TTC549 (cell line): ENCODE results near the gene TPCN2.
"Not testable (repeated sequence)": the region's sequence is repeated elsewhere in the genome, so short reads cannot be mapped to it uniquely, and the experiment has no call there.

Source experiments
- FAIRE-seq: peaks from 2 replicates; lab custom pipeline; 2012; peaks lifted over from hg19 to GRCh38; lab: Jason Lieb, UNC

The TPCN2 gene

DNA sequence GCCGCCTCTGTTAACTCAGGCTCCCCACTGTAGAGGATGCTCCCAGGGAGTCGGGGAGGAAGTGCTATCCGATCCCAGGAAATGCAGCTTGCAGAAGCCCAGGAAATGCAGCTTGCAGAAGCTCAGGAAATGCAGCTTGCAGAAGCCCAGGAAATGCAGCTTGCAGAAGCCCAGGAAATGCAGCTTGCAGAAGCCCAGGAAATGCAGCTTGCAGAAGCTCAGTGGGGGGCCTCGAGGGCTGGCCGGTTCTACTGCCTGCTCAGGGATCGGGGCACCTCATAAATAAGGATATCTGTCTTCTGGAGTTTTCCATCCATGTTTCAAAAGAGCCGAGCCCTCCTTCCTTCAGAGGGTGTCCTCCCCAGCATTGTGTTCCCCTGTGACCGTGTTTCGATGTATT, 81.9 kb downstream of the TPCN2 start:
- no peak for FAIRE-seq

DNA sequence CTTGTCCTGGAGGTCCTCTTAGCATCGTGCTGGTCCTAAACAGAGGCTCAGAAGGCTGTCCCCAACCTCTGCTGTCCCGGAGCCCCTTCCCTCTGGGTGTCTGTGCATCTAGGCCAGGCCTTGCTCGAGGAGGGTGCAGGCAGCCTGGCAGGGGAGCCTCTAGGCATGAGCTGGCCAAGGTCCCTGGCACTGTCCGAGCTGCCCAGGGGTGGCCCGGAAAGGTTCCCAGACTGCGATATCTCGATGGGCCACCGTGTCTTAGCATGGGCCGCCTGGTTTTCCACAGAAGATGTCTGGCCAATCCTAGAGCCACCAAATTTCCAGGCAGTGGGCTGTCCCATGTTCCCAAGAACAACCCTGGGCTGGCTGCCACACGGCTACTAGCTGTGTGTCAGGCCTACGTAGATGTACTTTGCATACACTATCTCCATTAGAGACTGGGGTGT, 82.4 kb downstream of the TPCN2 start:
- FAIRE-seq = no peak

DNA sequence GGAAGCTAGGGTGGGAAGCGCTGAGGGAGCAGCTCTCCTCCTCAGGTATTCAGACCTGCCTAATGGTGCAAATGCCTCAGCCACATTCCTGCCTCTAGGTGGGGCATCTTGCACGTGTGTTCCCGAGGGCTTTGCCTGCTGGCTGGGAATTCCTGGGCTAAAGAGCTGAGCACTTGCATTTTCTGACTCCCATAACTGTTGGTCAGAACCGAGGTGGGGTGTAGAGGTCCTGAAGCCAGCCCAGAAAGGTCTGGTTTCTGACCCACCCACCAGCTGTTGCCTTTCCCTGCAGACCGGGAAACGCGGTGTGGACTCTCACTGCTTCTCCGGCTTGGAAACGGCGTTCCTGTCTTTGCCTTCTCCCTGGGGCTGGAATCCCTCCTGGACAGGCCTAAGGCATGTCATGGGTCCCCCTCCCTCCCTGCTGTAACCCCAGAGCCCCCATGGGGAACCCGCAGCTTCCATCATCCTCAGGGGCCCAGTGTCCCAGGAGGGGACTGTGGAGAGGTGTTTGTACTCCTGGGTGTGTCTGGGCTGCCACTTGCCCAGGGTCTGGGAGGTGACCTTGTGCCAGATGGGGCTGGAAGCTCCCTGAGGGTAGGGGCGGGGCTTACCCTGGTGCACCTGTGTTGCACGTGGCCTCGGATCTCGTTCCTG, 83.0 kb downstream of the TPCN2 start:
- no peak for FAIRE-seq

DNA sequence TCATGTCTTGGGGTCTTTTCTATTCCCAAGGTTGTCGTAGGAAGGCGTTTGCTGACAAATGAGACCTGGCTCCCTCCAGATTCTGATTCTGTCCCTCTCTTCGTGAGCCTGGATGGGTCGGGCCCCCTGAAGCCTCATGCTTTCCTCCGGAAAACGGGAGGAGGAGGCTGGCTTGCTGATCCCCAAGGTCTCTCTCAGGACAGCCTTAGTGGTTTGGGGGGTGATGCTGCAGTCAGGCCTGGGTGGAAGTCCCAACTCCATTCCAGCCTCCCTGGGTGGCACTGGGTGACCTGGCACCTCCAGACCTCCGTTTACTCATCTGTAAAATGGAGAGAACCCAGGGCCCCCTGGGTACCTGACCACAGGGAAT, 83.6 kb downstream of the TPCN2 start:
- no peak for FAIRE-seq

DNA sequence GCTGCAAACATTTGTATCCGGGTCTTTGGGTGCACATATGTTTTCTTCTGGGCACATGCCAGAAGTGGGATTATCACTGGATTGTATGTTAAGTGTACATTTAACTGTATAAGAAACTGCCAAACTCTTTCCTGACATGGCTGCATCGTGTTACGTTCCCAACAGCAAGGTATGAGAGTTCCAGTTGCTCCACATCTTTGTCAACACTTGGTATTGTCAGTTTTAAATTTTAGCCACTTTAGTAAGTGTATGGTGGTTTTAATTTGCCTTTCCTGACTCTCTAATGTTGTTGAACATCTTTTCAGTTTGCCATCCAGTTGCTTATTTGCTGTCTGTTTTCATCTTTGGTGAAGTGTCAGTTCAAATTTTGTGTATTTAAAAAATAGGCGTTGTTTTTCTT, 84.5 kb downstream of the TPCN2 start:
- no peak for FAIRE-seq

DNA sequence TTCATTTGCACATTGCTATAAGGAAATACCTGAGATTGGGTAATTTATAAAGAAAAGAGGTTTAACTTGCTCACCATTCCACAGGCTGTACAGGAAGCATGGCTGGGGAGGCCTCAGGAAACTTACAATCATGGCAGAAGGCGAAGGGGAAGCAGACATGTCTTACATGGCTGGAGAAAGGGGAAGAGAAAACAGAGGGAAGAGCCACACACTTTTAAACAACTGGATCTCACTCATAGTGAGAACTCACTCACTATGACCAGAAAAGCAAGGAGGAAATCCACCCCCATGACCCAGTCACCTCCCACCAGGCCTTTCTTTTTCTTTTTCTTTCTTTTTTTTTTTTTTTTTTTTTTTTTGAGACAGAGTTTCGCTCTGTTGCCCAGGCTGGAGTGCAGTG, 85.5 kb downstream of the TPCN2 start:
- FAIRE-seq = not testable (repeated sequence)

DNA sequence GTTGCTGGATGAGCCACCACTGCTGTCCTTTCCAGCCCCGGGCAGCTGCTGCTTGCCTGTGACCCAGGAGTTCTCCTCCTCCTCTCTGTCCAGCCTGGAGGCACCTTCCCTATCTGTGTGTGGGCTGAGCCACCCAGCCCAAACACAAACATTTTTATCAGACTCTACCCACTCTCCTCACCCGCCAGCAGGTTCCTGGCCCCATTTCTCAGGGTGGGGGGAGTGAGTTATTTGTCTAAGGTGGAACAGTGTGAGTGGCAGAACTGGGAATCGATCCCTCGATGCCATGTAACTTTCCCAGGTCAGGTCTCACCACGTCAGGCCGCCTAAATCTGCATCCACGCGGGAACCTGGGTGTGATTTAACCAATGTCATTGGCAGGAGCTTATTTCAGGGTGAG, 86.2 kb downstream of the TPCN2 start:
- FAIRE-seq = no peak

DNA sequence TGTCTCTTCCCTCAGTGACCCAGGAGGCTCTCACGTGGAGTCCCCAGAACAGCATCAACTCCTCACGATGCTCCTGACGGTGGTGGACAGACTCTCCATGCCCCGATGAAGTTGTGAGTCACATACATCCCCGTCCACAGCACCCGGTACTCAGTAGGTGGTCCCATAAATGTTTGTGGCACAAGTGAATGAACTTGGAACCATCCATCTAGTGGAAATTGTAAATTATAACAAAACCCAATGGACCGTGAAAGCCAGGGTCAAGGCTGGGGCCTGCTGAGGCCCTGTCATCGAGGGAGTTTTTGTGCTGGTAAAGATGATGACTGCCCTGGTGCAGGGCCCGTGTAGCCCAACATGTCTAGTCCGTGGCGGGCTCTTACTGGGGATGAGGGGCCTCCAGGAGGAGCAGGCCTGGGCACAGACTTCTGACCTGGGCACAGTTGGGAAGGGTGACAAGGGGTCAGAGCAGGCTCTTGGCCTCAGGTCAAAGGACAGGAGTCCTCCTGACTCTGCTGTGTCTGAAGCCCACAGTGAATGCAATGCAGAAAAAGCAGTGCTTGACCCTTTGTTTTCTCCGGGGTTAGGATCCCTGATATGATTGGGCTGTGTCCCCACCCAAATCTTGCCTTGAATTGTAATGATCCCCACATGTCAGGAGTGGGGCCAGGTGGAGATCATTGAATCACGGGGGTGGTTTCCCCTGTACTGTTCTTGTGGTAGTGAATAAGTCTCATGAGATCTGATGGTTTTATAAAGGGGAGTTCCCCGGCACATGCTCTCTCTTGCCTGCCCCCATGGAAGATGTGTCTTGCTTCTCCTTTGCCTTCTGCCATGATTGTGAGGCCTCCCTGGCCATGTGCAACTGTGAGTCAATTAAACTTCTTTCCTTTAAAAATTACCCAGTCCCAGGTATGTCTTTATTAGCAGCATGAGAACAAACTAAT, 87.0 kb downstream of the TPCN2 start:
- FAIRE-seq = no peak

DNA sequence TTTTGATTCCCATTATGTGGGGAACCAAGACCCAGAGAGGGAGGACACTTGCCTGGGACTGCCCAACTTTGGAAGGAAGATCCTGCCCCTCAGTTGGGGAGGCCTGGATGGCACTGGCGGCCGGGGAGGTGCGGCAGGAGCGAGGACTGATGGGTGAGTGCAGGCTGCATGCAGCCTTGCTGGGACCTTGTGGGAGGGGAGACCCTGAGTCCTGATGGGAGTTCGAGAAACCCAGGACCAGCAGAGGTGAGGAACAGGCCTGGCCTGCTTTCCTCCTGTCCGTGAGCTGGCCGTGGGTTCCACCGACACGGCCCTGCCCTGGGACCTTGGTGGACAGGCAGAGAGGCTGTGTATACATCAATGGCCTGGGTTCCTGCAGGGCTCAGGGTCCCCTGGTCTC, 87.7 kb downstream of the TPCN2 start:
- no peak for FAIRE-seq

DNA sequence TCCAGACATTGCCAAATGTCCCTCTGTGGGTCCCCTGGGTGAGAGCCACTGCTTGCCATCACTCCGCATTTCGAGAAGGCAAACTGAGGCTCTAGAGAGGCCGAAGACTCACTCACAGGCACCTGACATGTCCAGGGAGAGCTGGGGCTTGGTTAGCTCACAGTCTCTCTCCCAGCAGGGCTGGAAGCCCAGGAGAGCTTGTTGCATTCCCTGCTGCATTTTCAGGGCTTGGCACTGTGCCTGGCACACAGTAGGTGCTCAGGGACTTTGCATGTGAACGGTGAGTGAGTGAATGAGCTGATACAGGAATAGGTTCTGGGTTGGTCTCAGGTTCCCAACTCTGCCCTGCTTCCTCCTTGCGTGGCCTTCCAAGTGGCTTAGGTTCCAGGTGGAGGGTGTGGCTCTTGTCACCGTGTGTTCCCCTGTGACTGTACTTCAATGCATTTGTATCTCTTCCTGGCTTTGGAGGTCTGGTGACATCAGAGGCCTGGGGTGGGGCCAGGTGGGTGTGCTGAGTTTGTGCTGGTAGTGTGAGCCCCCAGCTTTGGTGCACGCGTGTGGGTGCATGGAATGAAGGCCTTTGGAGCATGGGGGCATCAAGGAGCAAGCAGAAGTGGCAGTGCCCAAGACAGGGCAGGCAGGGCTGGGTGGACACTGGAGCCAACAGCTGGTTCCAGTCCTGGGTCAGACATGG, 88.6 kb downstream of the TPCN2 start:
- no peak for FAIRE-seq

DNA sequence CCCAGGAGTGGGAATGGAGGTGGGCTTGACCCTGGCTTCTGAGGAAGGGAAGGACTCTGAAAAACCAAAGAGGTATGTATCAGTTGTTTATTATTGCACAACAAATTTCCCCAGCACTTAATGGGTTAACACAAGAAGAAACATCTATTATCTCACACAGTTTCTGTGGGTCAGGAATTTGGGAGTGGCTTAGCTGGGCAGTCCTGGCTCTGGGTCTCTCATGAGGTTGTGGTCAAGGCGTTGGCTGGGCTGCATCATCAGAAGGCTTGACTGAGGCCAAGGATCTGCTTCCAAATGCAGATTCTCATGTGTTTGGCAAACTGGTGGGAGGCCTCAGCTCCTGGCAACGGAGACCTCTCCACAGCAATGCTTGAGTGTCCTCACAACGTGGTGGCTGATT, 89.5 kb downstream of the TPCN2 start:
- FAIRE-seq = no peak

DNA sequence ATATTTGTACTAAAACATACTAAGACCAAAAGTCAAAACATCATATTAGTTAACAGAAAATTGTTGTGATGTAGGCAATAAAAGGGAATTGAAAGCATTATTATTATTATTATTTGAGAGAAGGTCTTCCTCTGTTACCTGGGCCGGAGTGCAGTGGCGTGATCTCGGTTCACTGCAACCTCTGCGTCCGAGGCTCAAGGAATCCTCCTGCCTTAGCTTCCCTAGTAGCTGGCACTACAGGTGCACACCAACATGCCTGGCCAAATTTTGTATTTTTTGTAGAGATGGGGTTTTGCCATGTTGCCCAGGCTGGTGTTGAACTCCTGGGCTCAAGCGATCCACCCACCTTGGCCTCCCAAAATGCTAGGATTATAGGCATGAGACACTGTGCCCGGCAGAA, 91.4 kb downstream of the TPCN2 start:
- FAIRE-seq = not testable (repeated sequence)

DNA sequence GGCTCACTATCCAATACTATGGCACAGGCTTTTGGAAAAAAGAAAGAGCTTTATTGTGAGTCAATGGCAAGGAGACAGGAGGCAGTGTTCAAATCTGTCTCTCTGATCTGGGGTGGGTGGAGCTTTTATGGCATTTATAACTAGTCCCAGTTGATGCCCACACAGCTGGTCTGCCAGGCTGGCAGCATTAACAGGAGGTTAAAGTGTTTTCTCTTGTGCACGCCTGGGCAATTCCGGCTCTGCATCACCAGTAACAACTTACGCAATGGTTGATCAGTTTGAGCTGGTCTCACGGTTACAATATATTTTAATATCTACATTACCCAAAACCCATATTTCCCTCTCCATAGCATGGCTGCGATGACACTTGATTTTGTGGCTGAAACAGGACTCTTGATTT, 91.9 kb downstream of the TPCN2 start:
- FAIRE-seq = no peak

DNA sequence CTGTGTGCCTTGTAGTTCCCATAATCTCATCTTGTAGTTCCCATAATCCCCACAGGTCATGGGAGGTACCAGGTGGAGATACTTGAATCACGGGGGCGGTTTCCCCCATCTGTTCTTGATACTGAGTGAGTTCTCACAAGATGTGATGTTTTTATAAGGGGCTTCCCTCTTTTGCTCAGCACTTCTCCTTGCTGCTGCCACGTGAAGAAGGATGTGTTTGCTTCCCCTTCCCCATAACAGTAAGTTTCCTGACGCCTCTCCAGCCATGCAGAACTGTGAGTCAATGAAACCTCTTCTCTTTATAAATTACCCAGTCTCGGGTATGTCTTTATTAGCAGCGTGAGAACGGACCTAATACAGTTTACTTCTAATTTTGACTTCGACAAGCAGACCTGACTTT, 93.0 kb downstream of the TPCN2 start:
- no peak for FAIRE-seq

DNA sequence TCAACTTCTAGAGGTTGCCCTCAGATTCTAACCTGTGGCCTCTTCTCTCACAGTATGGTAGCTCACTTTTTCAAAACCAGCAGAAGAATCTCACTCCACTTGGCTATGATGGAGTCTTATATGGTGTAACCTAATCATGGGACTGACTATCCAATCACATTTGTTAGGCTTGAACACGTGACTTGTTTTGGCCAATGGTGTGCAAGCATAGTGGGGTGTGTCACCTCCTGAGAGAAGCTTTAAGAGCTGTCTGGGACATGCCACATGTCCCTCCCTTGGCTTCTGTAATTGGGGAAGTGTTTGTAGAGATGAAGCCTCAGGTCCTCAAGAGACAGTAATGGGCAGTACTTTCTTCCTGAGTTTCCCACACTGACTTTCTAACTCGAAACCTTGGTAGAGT, 94.2 kb downstream of the TPCN2 start:
- no peak for FAIRE-seq

DNA sequence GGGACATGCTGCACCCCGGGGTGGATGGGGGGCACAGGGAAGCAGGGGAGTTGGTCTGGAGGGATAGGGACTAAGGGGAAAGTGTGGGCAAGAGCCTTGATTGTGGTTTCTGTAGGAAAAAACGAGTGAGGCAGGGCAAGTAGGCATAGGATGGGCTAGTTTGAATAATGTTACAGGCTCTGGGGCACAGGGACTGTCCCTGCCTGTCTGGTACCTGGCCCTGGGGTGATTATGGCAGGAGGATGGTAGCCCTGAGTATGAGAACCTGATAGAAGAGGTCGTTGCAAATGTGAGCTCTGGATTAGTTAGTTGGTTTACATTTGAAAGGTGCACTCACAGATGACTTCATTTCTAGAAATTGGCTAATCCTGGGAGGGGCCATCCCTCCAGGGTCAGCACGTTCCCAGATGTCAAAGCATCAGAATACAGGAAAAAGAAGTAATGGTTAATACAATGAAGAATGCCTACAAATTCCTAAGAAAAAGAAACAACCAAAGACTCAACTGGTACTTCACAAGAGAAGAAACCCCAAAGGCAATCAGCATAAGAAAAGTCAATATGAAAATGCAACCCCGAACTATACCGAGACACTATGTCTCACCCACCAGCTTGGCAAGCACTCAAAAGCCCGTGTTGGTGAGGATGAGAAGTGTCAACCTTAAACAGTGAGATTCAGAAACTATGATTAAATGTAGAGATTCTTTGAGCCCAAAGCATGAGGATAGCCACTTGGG, 95.8 kb downstream of the TPCN2 start:
- no peak for FAIRE-seq

DNA sequence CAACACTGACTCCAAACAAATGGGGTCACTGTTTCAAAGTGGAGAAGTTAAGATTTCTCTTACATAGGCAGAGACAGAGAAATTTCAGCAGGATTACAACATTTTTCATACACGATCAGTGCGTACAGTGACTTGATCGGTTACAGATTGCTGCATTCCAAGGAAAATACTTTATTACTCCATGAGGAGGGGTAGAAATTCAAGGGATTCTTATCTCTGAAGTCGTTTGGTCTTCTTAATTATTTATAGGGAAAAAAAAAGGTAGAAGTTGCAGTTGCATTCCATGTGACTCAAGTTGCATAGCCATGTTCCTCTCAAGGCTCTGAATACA, 96.3 kb downstream of the TPCN2 start:
- FAIRE-seq = no peak

DNA sequence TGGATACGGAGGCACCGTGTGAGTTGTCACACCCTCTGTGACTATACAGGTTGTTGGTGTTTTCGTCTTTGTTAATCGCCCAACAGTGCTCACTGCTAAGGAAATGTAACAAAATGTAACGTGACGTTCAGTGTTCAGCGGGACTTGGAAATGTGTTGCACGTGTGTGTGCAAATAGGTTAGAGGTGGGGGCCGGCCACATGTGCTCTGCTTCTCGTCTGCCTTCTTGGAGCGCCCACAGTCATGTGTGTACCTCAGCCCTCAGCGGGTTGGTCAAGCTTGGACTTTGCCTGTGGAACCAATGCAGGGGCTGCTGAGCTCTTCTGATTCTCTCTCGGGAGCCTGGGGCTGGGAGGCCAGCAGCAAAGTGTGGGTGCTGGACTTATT, 99.6 kb downstream of the TPCN2 start:
- FAIRE-seq = no peak

DNA sequence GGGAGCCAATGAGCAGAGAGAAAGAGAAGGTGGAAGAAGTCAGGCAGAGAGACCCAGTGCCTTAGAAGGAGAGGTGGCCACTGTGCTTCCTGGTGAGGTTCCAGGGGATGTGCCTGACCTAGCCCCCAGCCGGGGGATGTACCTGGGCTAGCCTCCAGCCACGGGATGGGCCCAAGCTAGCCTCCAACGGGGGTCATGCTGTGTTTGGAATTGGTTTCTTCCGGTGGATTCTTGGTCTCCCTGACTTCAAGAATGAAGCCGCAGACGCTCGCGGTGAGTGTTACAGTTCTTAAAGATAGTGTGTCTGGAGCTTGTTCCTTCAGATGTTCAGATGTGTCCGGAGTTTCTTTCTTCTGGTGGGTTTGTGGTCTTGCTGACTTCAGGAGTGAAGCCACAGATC, 100.1 kb downstream of the TPCN2 start:
- FAIRE-seq = no peak

DNA sequence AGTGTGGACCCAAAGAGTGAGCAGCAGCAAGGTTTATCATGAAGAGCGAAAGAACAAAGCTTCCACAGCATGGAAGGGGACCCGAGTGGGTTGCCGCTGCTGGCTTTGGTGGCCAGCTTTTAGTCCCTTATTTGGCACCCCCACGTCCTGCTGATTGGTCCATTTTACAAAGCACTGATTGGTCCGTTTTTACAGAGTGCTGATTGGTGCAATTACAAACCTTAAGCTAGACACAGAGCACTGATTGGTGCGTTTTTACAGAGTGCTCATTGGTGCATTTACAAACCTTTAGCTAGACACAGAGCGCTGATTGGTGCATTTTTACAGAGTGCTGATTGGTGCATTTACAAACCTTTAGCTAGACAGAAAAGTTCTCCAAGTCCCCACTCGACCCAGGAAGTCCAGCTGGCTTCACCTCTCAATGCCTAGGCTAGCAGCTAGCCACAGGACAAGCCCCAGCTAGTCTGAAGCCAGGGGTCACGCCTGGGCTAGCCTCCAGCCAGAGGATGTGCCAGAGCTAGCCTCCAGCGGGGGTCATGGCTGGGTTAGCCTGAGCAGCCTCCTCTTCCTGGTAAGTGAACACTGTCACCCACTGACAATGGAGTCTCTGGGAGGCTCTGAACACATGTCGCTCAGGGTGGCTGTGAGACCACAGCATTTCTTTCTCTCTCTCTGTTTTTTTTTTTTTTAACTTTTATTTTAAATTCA, 100.8 kb downstream of the TPCN2 start:
- not testable (repeated sequence) for FAIRE-seq

DNA sequence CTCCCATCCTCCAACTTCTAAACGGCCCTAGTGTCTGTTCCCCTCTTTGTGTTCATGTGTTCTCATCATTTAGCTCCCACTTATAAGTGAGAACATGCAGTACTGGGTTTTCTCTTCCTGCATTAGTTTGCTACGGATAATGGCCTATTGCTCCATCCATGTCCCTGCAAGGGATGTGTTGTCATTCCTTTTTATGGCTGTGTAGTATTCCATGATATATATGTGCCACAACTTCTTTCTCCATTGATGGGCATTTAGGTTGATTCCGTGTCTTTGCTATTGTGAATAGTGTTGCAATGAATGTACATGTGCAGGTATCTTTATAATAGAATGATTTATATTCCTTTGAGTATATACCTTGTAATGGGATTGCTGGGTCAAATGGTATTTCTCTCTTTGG, 101.4 kb downstream of the TPCN2 start:
- FAIRE-seq = no peak

DNA sequence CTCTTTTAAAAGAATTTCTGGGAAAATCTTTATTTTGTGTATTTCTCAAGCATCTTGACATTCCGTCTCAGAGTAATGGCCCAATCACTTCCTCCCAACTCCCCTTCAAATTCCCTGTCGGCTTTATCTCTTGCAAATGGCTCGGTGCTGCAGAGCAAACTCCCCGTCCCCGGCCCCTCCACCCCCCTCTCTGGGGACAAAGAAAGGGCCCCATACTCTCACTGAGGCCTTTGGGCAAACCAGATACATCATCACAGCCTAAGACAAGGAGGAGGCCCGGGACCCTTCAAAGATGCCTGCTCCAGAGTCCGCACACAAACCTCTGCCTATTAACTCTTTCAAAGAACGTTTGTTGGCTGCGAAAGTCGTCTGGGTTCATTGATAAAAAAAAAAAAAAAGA, 103.1 kb downstream of the TPCN2 start:
- FAIRE-seq = no peak
